ENCODE data around the gene MYO7B. TPM values are rescaled to one million over a fixed set of nuclear protein-coding genes. Genes with fewer than 3 reads are reported as not detected.

The MYO7B gene
- total RNA-seq, 1 donor from 2014 or later = 0.07 TPM

DNA sequence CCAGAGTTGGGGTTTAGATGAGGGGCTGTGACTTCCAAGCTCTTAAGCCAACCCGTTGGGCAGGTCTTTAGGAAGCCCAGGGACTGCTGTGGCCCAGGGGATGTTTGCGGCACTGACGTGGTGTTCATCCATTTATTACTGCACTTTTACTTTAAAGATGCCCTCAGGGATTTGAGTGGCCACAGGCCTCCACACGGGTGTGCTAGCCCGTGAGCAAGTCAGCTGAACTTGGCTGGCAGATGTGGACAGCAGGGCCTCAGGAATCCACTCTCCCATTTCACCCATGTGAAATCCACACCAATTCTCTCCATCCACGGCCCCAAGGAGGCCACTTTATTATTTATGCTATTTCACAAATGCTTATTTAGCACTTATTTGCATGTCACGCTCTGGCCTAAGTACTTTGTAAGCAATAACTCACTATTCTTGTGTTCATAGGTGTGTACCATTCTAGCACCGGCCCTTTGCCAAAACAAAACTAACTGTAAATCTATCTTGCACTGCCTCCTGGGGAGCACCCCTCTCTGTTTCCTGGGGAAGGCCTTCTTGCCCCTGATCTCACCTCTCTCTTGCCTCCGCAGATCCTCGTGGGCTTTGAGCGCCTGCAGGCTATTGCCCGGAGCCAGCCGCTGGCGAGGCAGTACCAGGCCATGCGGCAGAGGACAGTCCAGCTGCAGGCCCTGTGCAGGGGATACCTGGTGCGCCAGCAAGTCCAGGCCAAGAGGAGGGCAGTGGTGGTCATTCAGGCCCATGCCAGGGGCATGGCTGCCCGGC, 71.3 kb downstream of the MYO7B start:
- no peak for DNase-seq (ENCODE audit: low spot score)
- Mint-ChIP-seq H3K4me1 (ENCODE audit: low read depth) (no peaks in the 10 kb centered on the region), H3K4me3 (ENCODE audit: low read depth) (no peak overlapping the region), H3K27ac (no peak overlapping the region), H3K27me3 (ENCODE audit: low read depth) (no peaks in the 10 kb centered on the region), H3K36me3 (ENCODE audit: low read depth) (peaks cover 6% of the 10 kb centered on the region), H3K9me3 (peaks cover 11% of the 10 kb centered on the region)
- intact Hi-C loops (cut with micrococcal nuclease) = no loop called here

DNA sequence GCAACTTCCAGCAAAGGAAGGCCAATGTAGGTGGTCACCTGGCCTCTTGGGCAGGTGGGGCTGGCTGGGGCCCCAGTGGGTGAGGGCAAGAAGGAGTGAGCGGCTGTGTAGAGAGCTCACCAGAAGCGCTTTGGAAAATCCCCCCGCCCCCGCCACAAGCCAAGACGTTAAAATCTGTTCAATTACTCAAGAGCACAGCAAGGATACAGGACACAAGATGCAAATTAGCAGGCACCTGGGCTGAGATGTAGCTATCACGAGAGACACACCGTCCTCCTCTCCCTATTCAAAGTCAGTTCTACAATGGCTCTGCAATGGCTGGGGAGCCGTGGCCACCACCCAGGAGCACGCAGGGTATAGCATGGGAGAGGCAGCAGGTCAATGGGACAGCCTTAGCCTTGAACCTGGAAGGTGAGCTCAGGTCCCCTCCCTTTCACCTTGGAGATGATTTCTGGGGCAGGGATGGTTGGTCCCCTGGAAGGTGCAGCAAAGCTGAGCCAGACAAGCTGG, 72.0 kb downstream of the MYO7B start:
- no peaks in the 10 kb centered on the region for H3K4me1 Mint-ChIP-seq (ENCODE audit: low read depth)

DNA sequence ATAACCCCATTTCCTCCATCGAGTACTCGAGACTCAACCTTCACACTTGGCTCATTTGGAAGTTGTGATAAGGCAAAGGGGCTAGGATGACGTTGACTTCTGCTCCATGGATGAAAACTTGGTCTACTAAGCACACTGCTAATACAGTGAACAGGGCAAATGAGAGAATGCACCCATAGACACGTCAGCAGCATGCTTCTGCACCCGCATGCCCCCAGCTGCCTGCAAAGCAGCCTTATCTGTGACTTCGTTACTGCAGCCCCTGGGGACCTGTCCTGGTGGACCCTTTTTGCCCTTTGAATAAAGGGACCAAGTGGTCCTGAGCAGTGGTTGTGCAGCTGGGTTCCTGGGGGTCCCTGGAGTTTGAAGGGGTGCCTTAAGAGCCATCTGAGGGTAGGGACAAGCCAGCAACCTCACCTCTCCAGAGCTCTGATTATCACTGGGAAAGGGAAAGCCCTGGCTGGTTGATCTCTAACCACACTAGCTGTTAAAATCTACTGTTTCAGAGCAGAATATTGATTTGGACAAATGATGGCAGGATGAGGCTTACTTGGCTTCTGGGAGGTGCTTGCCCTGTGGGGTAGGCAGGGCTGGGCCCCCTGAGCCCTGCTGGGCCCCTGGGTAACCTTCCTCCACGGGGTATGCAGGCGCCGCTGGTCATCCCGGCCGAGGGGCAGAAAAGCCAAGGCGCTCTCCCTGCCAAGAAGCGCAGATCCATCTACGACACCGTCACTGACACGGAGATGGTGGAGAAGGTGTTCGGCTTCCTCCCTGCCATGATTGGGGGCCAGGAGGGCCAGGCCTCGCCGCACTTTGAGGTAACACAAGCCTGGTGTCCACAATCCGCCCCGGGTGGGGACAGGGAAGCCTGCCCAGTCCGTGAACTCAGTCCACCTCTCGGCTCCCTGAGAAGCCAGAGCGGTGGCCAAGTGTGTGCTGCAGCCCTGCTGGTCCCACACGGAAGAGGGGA, 72.9 kb downstream of the MYO7B start:
- no peaks in the 10 kb centered on the region for H3K4me1 Mint-ChIP-seq (ENCODE audit: low read depth)
- no peak overlapping the region for H3K27ac Mint-ChIP-seq
- peaks cover under 1% of the 10 kb centered on the region for H3K36me3 Mint-ChIP-seq (ENCODE audit: low read depth)
- H3K9me3 Mint-ChIP-seq = peaks cover 5% of the 10 kb centered on the region
- no peak for DNase-seq (ENCODE audit: low spot score)
- no peak overlapping the region for H3K4me3 Mint-ChIP-seq (ENCODE audit: low read depth)
- H3K27me3 Mint-ChIP-seq (ENCODE audit: low read depth) = peaks cover 4% of the 10 kb centered on the region
- intact Hi-C loops (cut with micrococcal nuclease) = no loop called here

More for the DNA sequence above, 72.0 kb downstream of the MYO7B start:
- intact Hi-C loops (cut with micrococcal nuclease) = no loop called here
- Mint-ChIP-seq H3K4me3 (ENCODE audit: low read depth) (no peak overlapping the region), H3K36me3 (ENCODE audit: low read depth) (peaks cover 6% of the 10 kb centered on the region), H3K27me3 (ENCODE audit: low read depth) (no peaks in the 10 kb centered on the region), H3K9me3 (peaks cover 7% of the 10 kb centered on the region), H3K27ac (no peak overlapping the region)
- no peak for DNase-seq (ENCODE audit: low spot score)

DNA sequence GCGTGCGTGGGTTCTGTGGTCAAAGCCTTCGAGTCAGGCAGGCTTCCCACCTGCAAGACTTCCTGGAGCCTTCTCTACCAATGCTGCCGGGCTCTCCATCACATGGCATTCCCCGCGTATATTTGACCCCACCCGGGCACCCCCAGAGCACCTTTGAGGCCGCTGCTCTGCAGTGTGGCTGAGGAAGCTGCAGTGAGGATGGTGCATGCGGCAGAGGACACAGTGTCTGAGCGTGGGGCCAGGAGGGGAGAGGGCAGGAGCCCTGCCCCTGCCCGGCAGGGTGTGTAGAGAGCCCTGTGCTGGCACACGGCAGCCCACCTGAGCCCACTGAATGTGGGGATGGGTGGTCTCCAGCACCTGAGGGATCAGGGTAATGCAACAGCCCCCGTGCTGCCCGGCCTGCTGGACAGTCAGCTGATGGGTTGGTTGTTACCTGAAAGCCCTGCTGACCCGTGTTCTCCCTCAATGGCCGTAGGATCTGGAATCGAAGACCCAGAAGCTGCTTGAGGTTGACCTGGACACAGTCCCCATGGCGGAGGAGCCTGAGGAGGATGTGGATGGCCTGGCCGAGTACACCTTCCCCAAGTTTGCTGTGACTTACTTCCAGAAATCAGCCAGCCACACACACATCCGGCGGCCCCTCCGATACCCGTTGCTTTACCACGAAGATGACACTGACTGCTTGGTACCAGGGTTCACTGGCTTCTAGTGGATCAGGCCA, 73.7 kb downstream of the MYO7B start:
- no peak for DNase-seq (ENCODE audit: low spot score)
- no peak overlapping the region for H3K4me3 Mint-ChIP-seq (ENCODE audit: low read depth)
- H3K36me3 Mint-ChIP-seq (ENCODE audit: low read depth) = peaks cover 3% of the 10 kb centered on the region

DNA sequence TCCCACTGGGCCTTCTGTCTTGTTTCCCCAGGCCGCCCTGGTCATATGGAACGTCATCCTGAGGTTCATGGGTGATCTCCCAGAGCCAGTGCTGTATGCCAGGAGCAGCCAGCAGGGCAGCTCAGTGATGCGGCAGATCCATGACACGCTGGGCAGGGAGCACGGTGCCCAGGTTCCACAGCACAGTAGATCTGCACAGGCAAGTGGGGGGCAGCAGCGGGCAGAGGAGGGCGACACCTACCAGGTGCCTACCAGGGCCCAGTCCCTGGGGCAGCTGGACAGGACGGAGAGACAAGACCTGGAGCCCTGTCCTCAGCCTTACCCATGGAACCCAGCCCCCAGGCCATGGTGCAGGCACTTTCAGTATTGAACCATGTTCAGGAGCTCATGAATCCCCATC, 74.3 kb downstream of the MYO7B start:
- no peak overlapping the region for H3K27ac Mint-ChIP-seq
- no peak overlapping the region for H3K4me3 Mint-ChIP-seq (ENCODE audit: low read depth)
- no peak for DNase-seq (ENCODE audit: low spot score)
- H3K27me3 Mint-ChIP-seq (ENCODE audit: low read depth) = peaks cover 12% of the 10 kb centered on the region
- H3K4me1 Mint-ChIP-seq (ENCODE audit: low read depth) = no peaks in the 10 kb centered on the region
- peaks cover 3% of the 10 kb centered on the region for H3K36me3 Mint-ChIP-seq (ENCODE audit: low read depth)
- intact Hi-C loops (cut with micrococcal nuclease) = no loop called here
- H3K9me3 Mint-ChIP-seq = peaks cover 9% of the 10 kb centered on the region

More for the DNA sequence above, 73.7 kb downstream of the MYO7B start:
- H3K27me3 Mint-ChIP-seq (ENCODE audit: low read depth) = peaks cover 10% of the 10 kb centered on the region
- H3K9me3 Mint-ChIP-seq = peaks cover 9% of the 10 kb centered on the region
- H3K4me1 Mint-ChIP-seq (ENCODE audit: low read depth) = no peaks in the 10 kb centered on the region
- H3K27ac Mint-ChIP-seq = no peak overlapping the region
- intact Hi-C loops (cut with micrococcal nuclease) = no loop called here

GRCh38 chr2:127610561-127610960, 75.1 kb downstream of the MYO7B start:
- Mint-ChIP-seq H3K36me3 (ENCODE audit: low read depth) (peaks cover 3% of the 10 kb centered on the region), H3K4me1 (ENCODE audit: low read depth) (no peaks in the 10 kb centered on the region)
- no peak for DNase-seq (ENCODE audit: low spot score)

DNA sequence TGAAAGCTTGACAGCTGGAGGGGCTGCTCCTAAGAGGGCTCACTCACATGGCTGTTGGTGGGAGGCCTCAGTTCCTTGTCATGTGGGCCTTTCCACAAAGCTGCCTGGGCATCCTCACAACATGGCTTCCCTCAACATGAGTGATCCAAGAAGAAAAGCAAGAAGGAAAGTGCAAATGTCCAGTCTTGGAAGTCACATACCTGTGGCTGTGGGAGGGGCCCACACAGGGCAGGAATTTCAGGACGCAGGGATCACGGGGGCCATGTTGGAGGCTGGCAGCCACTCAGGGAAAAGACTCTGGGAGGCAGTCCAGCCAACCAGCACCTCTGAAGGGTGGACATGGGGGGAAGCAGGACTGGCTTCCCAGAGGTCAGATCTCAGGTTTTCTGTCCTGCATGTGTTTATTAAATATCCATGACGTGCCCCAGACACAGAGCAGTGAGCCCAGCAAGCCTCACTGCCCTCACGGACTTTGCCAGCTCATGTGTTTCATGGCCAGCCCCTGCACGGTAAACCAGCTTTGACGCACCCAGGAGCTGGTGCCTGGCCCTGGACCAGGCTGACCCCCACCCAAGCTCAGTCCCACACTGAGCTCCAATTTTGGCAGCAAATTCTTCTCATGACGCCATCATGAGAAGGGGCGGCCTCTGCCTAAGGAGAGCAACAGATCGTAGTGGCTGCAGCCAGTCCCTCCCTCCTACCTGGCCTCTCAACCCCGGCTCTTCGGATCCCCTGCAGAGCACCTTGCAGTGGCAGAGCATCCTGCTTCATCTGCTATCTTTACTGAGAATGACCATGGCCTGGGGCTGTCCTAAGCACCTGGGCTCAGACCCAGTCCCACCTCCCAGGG, 75.8 kb downstream of the MYO7B start:
- Mint-ChIP-seq H3K27me3 (ENCODE audit: low read depth) (peaks cover 22% of the 10 kb centered on the region), H3K27ac (no peak overlapping the region), H3K4me1 (ENCODE audit: low read depth) (peaks cover 7% of the 10 kb centered on the region), H3K4me3 (ENCODE audit: low read depth) (no peak overlapping the region), H3K9me3 (peaks cover 9% of the 10 kb centered on the region), H3K36me3 (ENCODE audit: low read depth) (peaks cover 3% of the 10 kb centered on the region)
- intact Hi-C loops (cut with micrococcal nuclease) = no loop called here
- DNase-seq (ENCODE audit: low spot score) = no peak

More at GRCh38 chr2:127610561-127610960, 75.1 kb downstream of the MYO7B start:
- Mint-ChIP-seq H3K27me3 (ENCODE audit: low read depth) (peaks cover 15% of the 10 kb centered on the region), H3K4me3 (ENCODE audit: low read depth) (no peak overlapping the region), H3K27ac (no peak overlapping the region), H3K9me3 (peaks cover 9% of the 10 kb centered on the region)
- intact Hi-C loops (cut with micrococcal nuclease) = no loop called here

- intact Hi-C loops (cut with micrococcal nuclease) = no loop called here
- peaks cover 3% of the 10 kb centered on the region for H3K36me3 Mint-ChIP-seq (ENCODE audit: low read depth)
- peaks cover 8% of the 10 kb centered on the region for H3K4me1 Mint-ChIP-seq (ENCODE audit: low read depth)
- peaks cover 9% of the 10 kb centered on the region for H3K9me3 Mint-ChIP-seq
- H3K27me3 Mint-ChIP-seq (ENCODE audit: low read depth) = peaks cover 29% of the 10 kb centered on the region
- H3K4me3 Mint-ChIP-seq (ENCODE audit: low read depth) = no peak overlapping the region
- no peak for DNase-seq (ENCODE audit: low spot score)
- H3K27ac Mint-ChIP-seq = no peak overlapping the region
Measured at GRCh38 chr2:127612111-127612822, 76.8 kb downstream of the MYO7B start.

GRCh38 chr2:127614246-127614645, 78.8 kb downstream of the MYO7B start:
- intact Hi-C loops (cut with micrococcal nuclease) = no loop called here
- Mint-ChIP-seq H3K27ac (no peak overlapping the region), H3K27me3 (ENCODE audit: low read depth) (peaks cover 32% of the 10 kb centered on the region), H3K9me3 (peaks cover 9% of the 10 kb centered on the region), H3K4me3 (ENCODE audit: low read depth) (no peak overlapping the region), H3K36me3 (ENCODE audit: low read depth) (peaks cover 3% of the 10 kb centered on the region), H3K4me1 (ENCODE audit: low read depth) (peaks cover 8% of the 10 kb centered on the region)
- no peak for DNase-seq (ENCODE audit: low spot score)

DNA sequence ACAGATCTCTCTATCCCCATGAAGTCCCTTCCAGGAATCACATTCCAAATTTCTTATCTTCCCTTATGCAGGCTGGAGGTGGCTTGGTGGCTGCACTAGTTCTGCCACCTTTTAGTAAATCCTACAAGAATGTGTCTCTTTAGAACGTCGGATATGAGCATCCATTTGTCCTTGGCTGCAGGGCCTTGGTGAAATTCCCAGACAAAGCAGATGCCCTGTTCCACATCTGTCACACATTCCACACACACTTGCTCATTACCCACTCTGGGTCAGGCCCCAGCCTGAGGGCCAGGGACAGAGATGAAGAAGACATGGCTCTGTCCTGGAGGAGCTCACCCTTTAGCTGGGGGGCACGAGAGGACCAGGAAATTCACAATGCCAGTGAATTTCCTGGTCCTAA, 79.2 kb downstream of the MYO7B start:
- no peak overlapping the region for H3K27ac Mint-ChIP-seq
- H3K4me3 Mint-ChIP-seq (ENCODE audit: low read depth) = no peak overlapping the region
- H3K36me3 Mint-ChIP-seq (ENCODE audit: low read depth) = peaks cover 3% of the 10 kb centered on the region
- peaks cover 32% of the 10 kb centered on the region for H3K27me3 Mint-ChIP-seq (ENCODE audit: low read depth)
- intact Hi-C loops (cut with micrococcal nuclease) = no loop called here
- DNase-seq (ENCODE audit: low spot score) = no peak
- peaks cover 9% of the 10 kb centered on the region for H3K9me3 Mint-ChIP-seq
- peaks cover 8% of the 10 kb centered on the region for H3K4me1 Mint-ChIP-seq (ENCODE audit: low read depth)

DNA sequence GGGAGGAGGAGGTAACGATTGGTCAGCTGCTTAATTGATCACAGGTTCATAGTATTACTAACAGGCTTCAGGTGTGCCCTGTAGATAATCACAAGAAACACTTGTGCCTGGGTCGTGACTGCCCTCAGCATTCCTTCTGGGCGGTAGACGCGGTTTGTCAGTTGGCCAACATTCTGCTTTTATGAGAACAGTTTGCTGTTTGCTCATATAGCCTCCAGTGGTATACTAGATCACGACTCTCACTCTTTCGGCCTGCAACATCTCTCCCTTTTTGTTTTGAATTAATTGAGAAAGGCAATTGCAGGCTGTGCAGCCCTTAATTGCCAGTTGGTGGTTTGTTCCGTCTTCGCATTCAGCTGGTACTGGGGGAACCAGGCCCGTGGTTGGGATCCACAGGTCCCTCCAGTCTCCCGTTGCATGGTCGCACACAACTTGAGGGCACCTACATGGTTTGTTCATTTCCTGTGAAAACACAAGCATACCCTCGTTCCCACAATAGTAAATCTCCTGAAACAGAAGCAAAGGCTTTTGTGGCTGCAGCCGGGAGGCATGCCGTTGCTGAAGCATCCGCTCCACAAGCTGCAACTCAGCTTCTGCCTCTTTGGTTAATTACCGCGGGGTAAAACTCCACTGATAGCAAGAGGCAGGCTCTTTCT, 80.2 kb downstream of the MYO7B start:
- Mint-ChIP-seq H3K9me3 (peaks cover 9% of the 10 kb centered on the region), H3K4me3 (ENCODE audit: low read depth) (no peak overlapping the region), H3K27me3 (ENCODE audit: low read depth) (peaks cover 32% of the 10 kb centered on the region), H3K27ac (no peak overlapping the region), H3K4me1 (ENCODE audit: low read depth) (peaks cover 8% of the 10 kb centered on the region), H3K36me3 (ENCODE audit: low read depth) (peaks cover 3% of the 10 kb centered on the region)
- no peak for DNase-seq (ENCODE audit: low spot score)
- intact Hi-C loops (cut with micrococcal nuclease) = no loop called here

Measured in activated T-helper 2 cell treated with anti-CD3 and anti-CD28 coated beads, Interferon-gamma antibody, Interleukin-2, Interleukin-4, amounts not matched to agents 10 μg/mL and 5 μg/mL and 100 μg/mL, durations not matched to agents 14 hours and 24 hours and 36 hours (primary cell).